ENCODE measurements around the gene WDR18. TPM values are rescaled to one million over a fixed set of nuclear protein-coding genes. Genes with fewer than 3 reads are reported as not detected.

WDR18 gene
- polyA plus RNA-seq, 1 donor from 2014 or later = 64.9 TPM

GRCh38 chr19:990746-991145, 6.6 kb downstream of the WDR18 start:
- no peak overlapping the region for H3K4me2 ChIP-seq (ENCODE audit: low read length)
- H3K36me3 ChIP-seq (ENCODE audit: insufficient read depth, low read length) = no peaks in the 10 kb centered on the region
- TF ChIP-seq RAD21 (conservative IDR thresholded peaks at IDR 0.05) (no peak), SMC3 (conservative IDR thresholded peaks at IDR 0.05; ENCODE audit: poor library complexity) (no peak), EZH2 (IDR thresholded peaks at IDR 0.05; ENCODE audit: borderline replicate concordance, insufficient read depth, low read length, poor library complexity, severe bottlenecking) (no peak), TAF1 (IDR thresholded peaks at IDR 0.05; ENCODE audit: low read depth) (no peak), POLR2AphosphoS5 (IDR thresholded peaks at IDR 0.05) (no peak), MXI1 (conservative IDR thresholded peaks at IDR 0.05; ENCODE audit: poor library complexity, severe bottlenecking) (no peak), EP300 (conservative IDR thresholded peaks at IDR 0.05; ENCODE audit: poor library complexity, severe bottlenecking) (no peak), CTCF (IDR thresholded peaks at IDR 0.05; ENCODE audit: poor library complexity, severe bottlenecking) (no peak), REST (IDR thresholded peaks at IDR 0.05; ENCODE audit: borderline replicate concordance) (no peak)

GRCh38 chr19:991174-991931, 7.2 kb downstream of the WDR18 start:
- H2AFZ ChIP-seq (ENCODE audit: low read depth, low read length) = no peak overlapping the region
- H4K20me1 ChIP-seq (ENCODE audit: insufficient read depth) = no peaks in the 10 kb centered on the region
- H3K4me3 ChIP-seq (ENCODE audit: low read length) = no peak overlapping the region
- no peak overlapping the region for H3K4me2 ChIP-seq (ENCODE audit: low read length)
- H3K27ac ChIP-seq (ENCODE audit: low read length) = no peak overlapping the region
- no peaks in the 10 kb centered on the region for H3K27me3 ChIP-seq (ENCODE audit: insufficient read depth, low read depth, low read length)
- no peaks in the 10 kb centered on the region for H3K79me2 ChIP-seq (replicated peaks; ENCODE audit: insufficient read depth, low read length)
- H3K9me2 ChIP-seq (ENCODE audit: insufficient read depth, low read length) = no peaks in the 10 kb centered on the region
- H3K9ac ChIP-seq (ENCODE audit: low read length) = no peak overlapping the region
- no peaks in the 10 kb centered on the region for H3K36me3 ChIP-seq (ENCODE audit: insufficient read depth, low read length)
- TF ChIP-seq CTCF (IDR thresholded peaks at IDR 0.05; ENCODE audit: poor library complexity, severe bottlenecking) (no peak), SMC3 (conservative IDR thresholded peaks at IDR 0.05; ENCODE audit: poor library complexity) (no peak), REST (IDR thresholded peaks at IDR 0.05; ENCODE audit: borderline replicate concordance) (no peak), RAD21 (conservative IDR thresholded peaks at IDR 0.05) (no peak), TAF1 (IDR thresholded peaks at IDR 0.05; ENCODE audit: low read depth) (no peak)
- no peaks in the 10 kb centered on the region for H3F3A ChIP-seq (ENCODE audit: insufficient read depth, low read length, poor library complexity, severe bottlenecking)
- H3K9me3 ChIP-seq (ENCODE audit: low read length) = no peaks in the 10 kb centered on the region

More at GRCh38 chr19:990746-991145, 6.6 kb downstream of the WDR18 start:
- H3K27ac ChIP-seq (ENCODE audit: low read length) = no peak overlapping the region
- no peak overlapping the region for H3K4me3 ChIP-seq (ENCODE audit: low read length)
- H3F3A ChIP-seq (ENCODE audit: insufficient read depth, low read length, poor library complexity, severe bottlenecking) = no peaks in the 10 kb centered on the region
- H3K9me3 ChIP-seq (ENCODE audit: low read length) = no peaks in the 10 kb centered on the region
- H2AFZ ChIP-seq (ENCODE audit: low read depth, low read length) = no peak overlapping the region
- H3K79me2 ChIP-seq (replicated peaks; ENCODE audit: insufficient read depth, low read length) = no peaks in the 10 kb centered on the region
- H4K20me1 ChIP-seq (ENCODE audit: insufficient read depth) = no peaks in the 10 kb centered on the region
- H3K9me2 ChIP-seq (ENCODE audit: insufficient read depth, low read length) = no peaks in the 10 kb centered on the region
- no peaks in the 10 kb centered on the region for H3K27me3 ChIP-seq (ENCODE audit: insufficient read depth, low read depth, low read length)
- H3K9ac ChIP-seq (ENCODE audit: low read length) = no peak overlapping the region
